Measurements from ENCODE around the gene DGKB. TPM values are rescaled to one million over a fixed set of nuclear protein-coding genes. Genes with fewer than 3 reads are reported as not detected.

The DGKB gene
- total RNA-seq, 1 experiment from 2014 or later, result 1.9 TPM

GRCh38 chr7:14598978-14599377, 303.6 kb downstream of the DGKB start (continued):
- no peak for TF ChIP-seq ZNF281 (CRISPR knock-in tag; IDR thresholded peaks at IDR 0.05)
- no peak for TF ChIP-seq PREB (CRISPR knock-in tag; IDR thresholded peaks at IDR 0.05; ENCODE audit: borderline replicate concordance)
- no peak for TF ChIP-seq E2F1 (CRISPR knock-in tag; IDR thresholded peaks at IDR 0.05)
- TF ChIP-seq ATF3 (CRISPR knock-in tag; conservative IDR thresholded peaks at IDR 0.05), result no peak

GRCh38 chr7:14596421-14596820, 306.1 kb downstream of the DGKB start:
- Mint-ChIP-seq H3K27me3 (ENCODE audit: low read depth) (no peaks in the 10 kb centered on the region), H3K4me1 (no peaks in the 10 kb centered on the region), H3K9me3 (peaks cover 2% of the 10 kb centered on the region; the same call in 1 of the 2 replicates), H3K27ac (no peak overlapping the region), H3K4me3 (no peak overlapping the region), H3K36me3 (no peaks in the 10 kb centered on the region)
- POLR2A ChIA-PET, result no interaction called here
- no peak for DNase-seq (ENCODE audit: low spot score)
- no peak for ATAC-seq
- CTCF ChIA-PET, result no interaction called here
- no peak for TF ChIP-seq SMAD4 (CRISPR knock-in tag; IDR thresholded peaks at IDR 0.05)
- no peak for TF ChIP-seq ZNF425 (CRISPR knock-in tag; conservative IDR thresholded peaks at IDR 0.05)
- TF ChIP-seq ZNF281 (CRISPR knock-in tag; IDR thresholded peaks at IDR 0.05), result no peak
- no peak for TF ChIP-seq KAT7 (CRISPR knock-in tag; IDR thresholded peaks at IDR 0.05; ENCODE audit: borderline replicate concordance)
- TF ChIP-seq ATF1 (CRISPR knock-in tag; IDR thresholded peaks at IDR 0.05), result no peak
- TF ChIP-seq IRF2 (CRISPR knock-in tag; IDR thresholded peaks at IDR 0.05; ENCODE audit: borderline replicate concordance, low read depth), result no peak
- TF ChIP-seq ZNF423 (CRISPR knock-in tag; IDR thresholded peaks at IDR 0.05), result no peak
- no peak for TF ChIP-seq ZBTB43 (CRISPR knock-in tag; IDR thresholded peaks at IDR 0.05)
- no peak for TF ChIP-seq ZMAT4 (CRISPR knock-in tag; IDR thresholded peaks at IDR 0.05)
- TF ChIP-seq TEAD1 (CRISPR knock-in tag; IDR thresholded peaks at IDR 0.05), result no peak
- TF ChIP-seq FOXK1 (CRISPR knock-in tag; IDR thresholded peaks at IDR 0.05), result no peak
- TF ChIP-seq ZBTB21 (CRISPR knock-in tag; IDR thresholded peaks at IDR 0.05; ENCODE audit: borderline replicate concordance), result no peak
- no peak for TF ChIP-seq SOX15 (CRISPR knock-in tag; IDR thresholded peaks at IDR 0.05)
- TF ChIP-seq IRF1 (CRISPR knock-in tag; IDR thresholded peaks at IDR 0.05), result no peak
- TF ChIP-seq CBFB (CRISPR knock-in tag; IDR thresholded peaks at IDR 0.05; ENCODE audit: low read depth), result no peak
- TF ChIP-seq E2F1 (CRISPR knock-in tag; IDR thresholded peaks at IDR 0.05), result no peak
- TF ChIP-seq USF1 (CRISPR knock-in tag; IDR thresholded peaks at IDR 0.05), result no peak
